CD1c-positive myeloid dendritic cell (primary cell): ENCODE results near the gene EHBP1L1.
"Not testable (repeated sequence)": the region's sequence is repeated elsewhere in the genome, so short reads cannot be mapped to it uniquely, and the experiment has no call there.

Source experiments
- DNase-seq: peaks from one replicate; pipeline ENCODE4 v3.0.0-alpha.2; 2016; ENCODE audit errors: extremely low spot score

The EHBP1L1 gene

GRCh38 chr11:65636108-65637031, 60.5 kb downstream of the EHBP1L1 start:
- DNase-seq, result no peak

DNA sequence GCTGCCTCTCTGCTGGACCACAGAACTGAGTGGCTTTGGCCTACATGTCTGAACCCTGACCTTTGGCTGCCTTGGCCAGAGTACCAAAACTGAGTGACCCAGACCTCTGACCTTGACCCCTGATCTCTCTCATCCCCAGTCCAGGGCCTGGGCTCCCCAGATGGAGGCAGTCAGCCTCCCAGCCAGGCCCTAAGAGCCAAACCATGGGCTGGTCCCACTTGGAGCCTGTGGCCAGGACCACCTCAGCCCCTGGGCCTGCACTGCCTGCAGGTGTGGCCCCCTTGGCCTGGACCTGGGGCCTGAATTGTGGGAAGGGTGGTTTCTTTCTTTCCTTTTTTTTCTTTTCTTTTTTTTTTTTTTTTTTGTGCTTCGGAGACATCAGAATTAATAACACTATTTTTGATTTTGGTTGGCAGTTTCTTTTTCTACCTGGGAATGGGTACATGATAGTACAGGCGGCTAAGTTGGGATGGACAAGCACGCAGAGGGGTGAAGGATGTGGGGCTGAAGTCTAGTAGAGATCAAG, 61.2 kb downstream of the EHBP1L1 start:
- no peak for DNase-seq

DNA sequence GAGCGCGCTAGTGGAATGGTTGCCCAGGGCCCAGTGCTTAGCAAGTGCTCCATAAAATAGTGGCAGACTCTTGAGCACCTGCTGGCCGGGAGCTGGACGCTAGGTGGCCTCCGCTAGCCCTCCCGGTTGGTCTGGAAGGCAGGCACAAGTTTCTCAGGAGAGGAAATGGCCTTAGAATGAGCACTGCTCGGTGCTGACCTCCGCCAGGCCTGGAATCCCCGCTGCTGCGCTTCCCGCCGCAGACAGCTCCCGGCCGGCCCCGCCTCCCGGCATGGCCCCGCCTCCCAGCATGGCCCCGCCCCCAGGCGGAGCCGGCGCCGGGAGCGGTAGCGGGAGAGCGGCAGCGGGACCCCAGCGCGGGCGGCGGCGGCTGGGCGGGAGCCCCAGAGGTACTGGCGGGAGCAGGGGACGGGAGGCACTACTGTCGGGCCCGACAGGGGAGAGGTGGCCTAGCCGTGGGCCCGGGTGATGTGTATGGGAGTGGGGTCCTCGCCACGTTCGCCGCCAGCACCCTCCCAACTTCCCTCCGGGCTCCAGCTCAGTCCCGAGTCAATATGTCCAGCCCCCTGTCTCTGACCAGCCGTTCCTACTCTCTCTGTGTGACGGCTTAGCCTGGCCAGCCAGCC, 62.1 kb downstream of the EHBP1L1 start, which contains the start of gene SIPA1:
SIPA1 (plus strand) TSS at position 308 of the 626 bp plus-strand sequence. CDS start 2,821 bp downstream, outside the sequence.
- DNase-seq, result peak; percentile 87

DNA sequence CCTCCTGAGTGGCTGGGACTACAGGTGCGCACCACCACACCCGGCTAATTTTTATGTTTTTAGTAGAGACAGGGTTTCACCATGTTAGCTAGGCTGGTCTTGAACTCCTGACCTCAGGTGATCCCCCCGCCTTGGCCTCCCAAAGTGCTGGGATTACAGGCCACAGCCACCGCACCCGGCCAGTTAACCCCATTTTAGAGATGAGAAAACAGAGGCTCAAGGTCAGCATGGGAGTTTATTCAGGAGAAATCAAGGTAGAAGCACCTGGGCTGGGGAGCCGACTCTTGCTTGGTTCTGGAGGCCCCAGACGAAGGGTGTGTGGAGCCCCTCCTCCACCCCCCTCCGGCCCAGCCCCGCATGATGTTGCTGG, 63.4 kb downstream of the EHBP1L1 start:
- DNase-seq, result not testable (repeated sequence)

DNA sequence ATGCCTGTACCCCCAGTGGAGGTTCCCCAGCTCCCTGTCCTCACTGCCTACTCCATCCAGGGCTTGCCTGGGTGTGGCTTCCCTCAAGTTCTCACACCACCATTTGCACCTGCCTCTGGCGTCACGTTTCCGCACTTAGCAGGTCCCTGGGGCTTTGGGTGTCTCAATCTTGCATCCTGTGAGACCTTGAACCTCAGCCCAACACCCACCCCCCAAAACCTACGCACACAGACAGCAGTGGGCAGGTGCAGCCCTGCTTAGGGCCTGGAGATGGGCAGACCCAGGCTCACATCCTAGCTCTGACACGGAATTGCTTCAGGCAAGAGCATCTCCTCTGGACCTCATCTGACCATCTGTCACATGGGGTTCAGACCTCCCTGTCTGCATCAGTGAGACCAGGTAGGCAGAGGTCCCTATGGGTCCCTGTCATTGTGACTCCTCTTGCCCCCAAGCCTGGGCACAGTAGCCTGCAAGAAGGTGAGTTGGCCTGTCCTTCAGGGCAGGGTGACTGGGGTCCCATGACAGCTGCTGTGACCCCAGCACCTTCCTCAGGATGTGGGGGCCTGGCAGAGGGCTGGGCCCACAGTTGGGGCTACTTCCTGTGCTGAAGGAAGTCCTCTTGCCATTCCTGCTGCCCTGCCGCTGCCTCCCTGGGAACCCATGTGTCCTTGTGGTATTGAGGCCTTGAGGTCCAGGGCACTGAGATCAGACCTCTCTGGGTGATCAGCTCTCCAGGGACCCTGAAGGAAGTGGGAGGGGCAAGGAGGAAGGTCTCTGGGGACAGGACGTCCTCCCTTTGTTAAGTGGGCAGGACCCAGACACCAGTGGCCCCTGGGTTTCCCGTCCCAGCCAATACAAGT, 64.0 kb downstream of the EHBP1L1 start:
- DNase-seq, result peak; percentile 29

- peak; percentile 75 for DNase-seq
Observed at GRCh38 chr11:65640483-65641296, 64.8 kb downstream of the EHBP1L1 start.

DNA sequence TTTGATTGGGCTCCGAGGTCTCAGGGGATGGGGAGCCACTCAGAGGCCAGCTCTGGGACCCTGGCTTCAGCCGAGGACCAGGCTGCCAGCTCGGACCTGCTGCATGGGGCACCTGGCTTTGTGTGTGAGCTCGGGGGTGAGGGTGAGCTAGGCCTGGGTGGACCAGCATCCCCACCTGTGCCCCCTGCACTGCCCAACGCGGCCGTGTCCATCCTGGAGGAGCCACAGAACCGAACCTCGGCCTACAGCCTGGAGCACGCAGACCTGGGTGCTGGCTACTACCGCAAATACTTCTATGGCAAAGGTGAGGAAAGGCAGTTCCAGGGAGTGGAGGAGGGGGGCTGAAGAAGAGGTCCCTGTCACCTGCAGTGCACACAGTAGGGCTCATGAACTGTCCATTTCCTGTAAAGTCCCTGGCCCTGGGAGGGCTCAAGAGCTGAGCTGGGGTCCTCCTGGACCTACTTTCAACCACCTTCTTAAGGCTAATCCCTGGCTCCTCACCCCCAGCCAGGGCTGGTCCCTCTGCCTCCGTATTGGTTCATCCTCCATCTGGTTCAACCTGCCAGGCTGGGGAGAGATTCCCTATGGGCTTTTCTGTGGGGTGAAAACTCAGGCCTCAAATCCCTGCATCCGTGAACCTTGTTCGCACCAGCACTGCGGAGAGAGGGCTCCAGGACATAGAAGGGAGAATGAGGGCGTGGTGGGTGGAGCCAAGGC, 65.6 kb downstream of the EHBP1L1 start:
- DNase-seq, result no peak
